T1000 (cell line): Measurements from ENCODE around the gene GRAP2.

ENCODE experiments used
- DNase-seq: peaks from one replicate; lab custom pipeline; 2025; ENCODE audit warnings: mixed read lengths; lab: John Stamatoyannopoulos, UW

Gene GRAP2

DNA sequence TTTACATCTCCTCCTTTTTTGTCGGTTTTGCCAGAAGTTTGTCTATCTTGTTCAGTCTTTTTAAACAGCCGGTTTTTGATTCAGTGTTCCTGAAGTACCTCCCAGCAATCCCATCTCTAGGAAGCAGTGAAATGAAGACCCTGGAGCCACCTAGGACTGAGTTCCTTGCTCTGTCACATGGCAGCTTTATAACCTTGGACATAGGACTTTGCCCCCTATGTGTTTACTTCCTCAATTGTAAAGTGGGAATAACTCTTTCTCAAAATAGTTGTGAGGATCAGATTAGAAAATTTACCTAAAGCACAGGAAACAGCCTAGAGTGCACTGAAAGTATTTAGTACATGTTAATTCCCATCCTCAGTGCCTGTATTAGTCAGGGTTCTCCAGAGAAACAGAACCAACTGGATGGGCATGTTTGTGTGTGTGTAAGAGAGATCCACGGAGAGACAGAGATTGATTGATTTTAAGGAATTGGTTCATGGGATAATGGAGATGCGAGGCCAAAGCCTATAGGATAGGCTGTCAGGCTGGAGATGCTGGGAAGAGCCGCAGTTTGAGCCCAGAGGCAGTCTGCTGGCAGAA, 113.9 kb downstream of the GRAP2 start:
- DNase-seq: no peak

- no peak for DNase-seq
Measured at GRCh38 chr22:40015358-40015976, 114.6 kb downstream of the GRAP2 start.

- no peak for DNase-seq
Measured at GRCh38 chr22:40018051-40018450, 117.2 kb downstream of the GRAP2 start.

DNA sequence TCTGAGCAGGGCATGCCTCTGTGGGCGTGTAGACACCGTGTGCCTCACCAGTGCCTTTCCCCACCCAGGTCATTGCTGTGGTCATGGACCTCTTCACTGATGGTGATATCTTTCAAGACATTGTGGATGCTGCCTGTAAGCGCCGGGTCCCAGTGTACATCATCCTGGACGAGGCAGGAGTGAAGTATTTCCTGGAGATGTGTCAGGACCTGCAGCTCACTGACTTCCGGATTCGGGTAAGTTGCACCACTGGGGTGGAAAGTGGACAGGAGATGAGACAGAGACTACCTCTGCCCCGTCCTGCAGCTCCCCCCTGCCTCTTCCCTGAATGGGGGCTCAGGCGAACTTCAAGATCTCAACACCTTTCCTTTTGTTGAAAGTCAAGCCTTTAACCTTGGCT, 118.2 kb downstream of the GRAP2 start:
- no peak for DNase-seq

DNA sequence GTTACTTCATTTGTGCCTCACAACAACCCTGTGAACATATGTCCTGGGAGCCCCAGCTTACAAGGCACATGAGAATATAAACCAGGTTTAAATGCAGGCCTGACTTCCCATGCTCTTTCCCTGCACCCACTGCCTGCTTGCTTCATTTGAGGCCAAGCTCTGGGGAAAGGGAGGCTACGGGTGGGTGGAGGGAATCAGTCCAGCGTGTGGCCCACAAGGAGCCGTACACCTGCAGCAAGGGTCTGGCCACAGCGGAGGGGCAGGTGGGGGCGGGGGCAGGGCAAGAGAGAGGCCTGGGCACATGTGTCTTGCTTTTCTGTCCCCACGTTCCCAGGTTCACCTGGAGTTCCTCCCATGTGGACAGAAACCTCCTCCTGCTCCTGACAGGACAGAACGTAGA, 120.1 kb downstream of the GRAP2 start:
- DNase-seq: no peak

- DNase-seq: no peak
Measured at GRCh38 chr22:40021401-40022000, 120.6 kb downstream of the GRAP2 start.

GRCh38 chr22:40022536-40023240, 121.8 kb downstream of the GRAP2 start:
- DNase-seq: no peak
